Gastrocnemius medialis (tissue), 4 donors: Measurements from ENCODE around the gene LRP4.

Source experiments
- POLR2A ChIP-seq, 2 donors: fragments of 450-650 bp; IDR thresholded peaks; one replicate each; pipeline ENCODE4 v1.6.1; 2017; ENCODE audit warnings: antibody characterized with exemption in 2 of 2, mild to moderate bottlenecking in 2 of 2, moderate library complexity in 2 of 2
- TF ChIP-seq, protein P1 (sequence below), 5 experiments: fragments of 450-650 bp in 3 of 5; fragments of 200-600 bp in 2 of 5; sonication (generic) in 2 of 5; IDR thresholded peaks in 4 of 5; conservative IDR thresholded peaks in 1 of 5; 1 replicate in 4 of 5; 2 replicates in 1 of 5; pipeline ENCODE4 v1.5.1; 2016 to 2019; ENCODE audit warnings: antibody characterized with exemption in 5 of 5, mild to moderate bottlenecking in 3 of 5, moderate library complexity in 3 of 5

DNA sequence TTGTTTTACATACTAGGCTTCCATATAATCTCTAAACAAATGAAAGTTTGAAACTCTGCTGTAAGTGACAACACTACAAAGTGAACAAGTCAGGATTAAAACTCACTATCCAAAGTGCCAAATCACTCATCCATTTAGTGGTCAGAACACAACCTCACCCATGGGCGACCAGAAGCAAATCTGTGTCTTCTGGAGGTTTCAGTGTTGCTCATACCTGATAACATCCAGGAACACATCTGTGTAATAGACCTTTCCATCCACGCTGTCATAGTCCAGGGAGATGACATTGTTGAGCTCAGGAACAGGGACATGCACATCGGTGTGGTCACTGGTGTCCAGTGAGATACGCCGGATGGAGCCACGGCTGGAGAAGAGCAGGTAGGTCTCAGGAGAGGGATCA, 43.8 kb downstream of the LRP4 start:
- TF ChIP-seq POLR2A (IDR thresholded peaks at IDR 0.05) = no peak
- TF ChIP-seq, protein P1, sequence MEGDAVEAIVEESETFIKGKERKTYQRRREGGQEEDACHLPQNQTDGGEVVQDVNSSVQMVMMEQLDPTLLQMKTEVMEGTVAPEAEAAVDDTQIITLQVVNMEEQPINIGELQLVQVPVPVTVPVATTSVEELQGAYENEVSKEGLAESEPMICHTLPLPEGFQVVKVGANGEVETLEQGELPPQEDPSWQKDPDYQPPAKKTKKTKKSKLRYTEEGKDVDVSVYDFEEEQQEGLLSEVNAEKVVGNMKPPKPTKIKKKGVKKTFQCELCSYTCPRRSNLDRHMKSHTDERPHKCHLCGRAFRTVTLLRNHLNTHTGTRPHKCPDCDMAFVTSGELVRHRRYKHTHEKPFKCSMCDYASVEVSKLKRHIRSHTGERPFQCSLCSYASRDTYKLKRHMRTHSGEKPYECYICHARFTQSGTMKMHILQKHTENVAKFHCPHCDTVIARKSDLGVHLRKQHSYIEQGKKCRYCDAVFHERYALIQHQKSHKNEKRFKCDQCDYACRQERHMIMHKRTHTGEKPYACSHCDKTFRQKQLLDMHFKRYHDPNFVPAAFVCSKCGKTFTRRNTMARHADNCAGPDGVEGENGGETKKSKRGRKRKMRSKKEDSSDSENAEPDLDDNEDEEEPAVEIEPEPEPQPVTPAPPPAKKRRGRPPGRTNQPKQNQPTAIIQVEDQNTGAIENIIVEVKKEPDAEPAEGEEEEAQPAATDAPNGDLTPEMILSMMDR (IDR thresholded peaks at IDR 0.05 in 4 of 5, conservative IDR thresholded peaks at IDR 0.05 in 1 of 5) = no peak
